ENCODE measurements around the gene SH3BGRL. TPM values are rescaled to one million over a fixed set of nuclear protein-coding genes. Genes with fewer than 3 reads are reported as not detected.
A peak's percentile ranks its signal among the peaks of the same experiment; 100 is the strongest.

SH3BGRL gene
- total RNA-seq, 1 experiment from 2014 or later: 54.4 TPM

- Histone ChIP-seq H3K4me1 (ENCODE audit: insufficient read depth, low read length, poor library complexity, severe bottlenecking) (no peaks in the 10 kb centered on the region), H3K27me3 (replicated peaks; ENCODE audit: insufficient read depth, low read depth, low read length, poor library complexity) (no peaks in the 10 kb centered on the region), H3K9me3 (ENCODE audit: low read depth, low read length, poor library complexity, severe bottlenecking) (no peaks in the 10 kb centered on the region), H3K4me3 (ENCODE audit: low read depth, low read length, poor library complexity, severe bottlenecking) (no peak overlapping the region), H3K27ac (ENCODE audit: low read depth, low read length, poor library complexity, severe bottlenecking) (no peak overlapping the region), H3K36me3 (ENCODE audit: insufficient read depth, low read length, poor library complexity, severe bottlenecking) (no peaks in the 10 kb centered on the region)
- POLR2A ChIA-PET (ENCODE audit: low non-redundant PET): interaction anchor here (0.7 kb wide), 1 partner anchor 341 kb away, joined by 3 read pairs; no protein-coding TSS in a partner anchor
- intact Hi-C loops (cut with micrococcal nuclease; ENCODE audit: unreplicated experiment): loop anchor here (5.0 kb wide), 1 partner anchor 318 kb away; no protein-coding TSS in a partner anchor
- BruUV-seq (replicated peaks): no TSS peak
- no peak for DNase-seq (ENCODE audit: low spot score)
- CTCF ChIA-PET: interaction anchor here (0.6 to 1.0 kb wide), 2 partner anchors 318 to 386 kb away, joined by 4 to 7 read pairs; partner anchors contain the start of gene BRWD3
- TF ChIP-seq EZH2 (IDR thresholded peaks at IDR 0.05; ENCODE audit: borderline replicate concordance, low read depth, low read length, poor library complexity, severe bottlenecking): no peak
- no peak for TF ChIP-seq CTCF (conservative IDR thresholded peaks at IDR 0.05; ENCODE audit: low read depth, low read length)
These were observed 6.6 kb upstream of the SH3BGRL start for GRCh38 chrX:81195259-81195658.

GRCh38 chrX:81195712-81196111 is 6.2 kb upstream of the SH3BGRL start:
- H3K9me3 ChIP-seq (ENCODE audit: low read depth, low read length, poor library complexity, severe bottlenecking): no peaks in the 10 kb centered on the region
- BruUV-seq (replicated peaks): no TSS peak
- intact Hi-C loops (cut with micrococcal nuclease; ENCODE audit: unreplicated experiment): loop anchor here (5.0 kb wide), 1 partner anchor 318 kb away; no protein-coding TSS in a partner anchor
- DNase-seq (ENCODE audit: low spot score): peak; percentile 77
- H3K4me3 ChIP-seq (ENCODE audit: low read depth, low read length, poor library complexity, severe bottlenecking): no peak overlapping the region
- no peaks in the 10 kb centered on the region for H3K4me1 ChIP-seq (ENCODE audit: insufficient read depth, low read length, poor library complexity, severe bottlenecking)
- ChIA-PET CTCF (interaction anchor here (0.6 to 1.0 kb wide), 2 partner anchors 319 to 386 kb away, joined by 4 to 7 read pairs; partner anchors contain the start of gene BRWD3), POLR2A (ENCODE audit: low non-redundant PET) (interaction anchor here (0.7 kb wide), 1 partner anchor 342 kb away, joined by 3 read pairs; no protein-coding TSS in a partner anchor)
- no peaks in the 10 kb centered on the region for H3K36me3 ChIP-seq (ENCODE audit: insufficient read depth, low read length, poor library complexity, severe bottlenecking)
- TF ChIP-seq CTCF (conservative IDR thresholded peaks at IDR 0.05; ENCODE audit: low read depth, low read length) (peak; percentile 76), EZH2 (IDR thresholded peaks at IDR 0.05; ENCODE audit: borderline replicate concordance, low read depth, low read length, poor library complexity, severe bottlenecking) (no peak)
- no peak overlapping the region for H3K27ac ChIP-seq (ENCODE audit: low read depth, low read length, poor library complexity, severe bottlenecking)
- H3K27me3 ChIP-seq (replicated peaks; ENCODE audit: insufficient read depth, low read depth, low read length, poor library complexity): no peaks in the 10 kb centered on the region

GRCh38 chrX:81201071-81201470 is 831 bp upstream of the SH3BGRL start:
- Histone ChIP-seq H3K27ac (ENCODE audit: low read depth, low read length, poor library complexity, severe bottlenecking) (peak overlapping the region; percentile 84), H3K4me1 (ENCODE audit: insufficient read depth, low read length, poor library complexity, severe bottlenecking) (no peaks in the 10 kb centered on the region), H3K36me3 (ENCODE audit: insufficient read depth, low read length, poor library complexity, severe bottlenecking) (no peaks in the 10 kb centered on the region), H3K27me3 (replicated peaks; ENCODE audit: insufficient read depth, low read depth, low read length, poor library complexity) (no peaks in the 10 kb centered on the region), H3K4me3 (ENCODE audit: low read depth, low read length, poor library complexity, severe bottlenecking) (peak overlapping the region; percentile 59), H3K9me3 (ENCODE audit: low read depth, low read length, poor library complexity, severe bottlenecking) (no peaks in the 10 kb centered on the region)
- no peak for DNase-seq (ENCODE audit: low spot score)
- intact Hi-C loops (cut with micrococcal nuclease; ENCODE audit: unreplicated experiment): loop anchor here (5.0 kb wide), 1 partner anchor 79 kb away; no protein-coding TSS in a partner anchor
- TF ChIP-seq EZH2 (IDR thresholded peaks at IDR 0.05; ENCODE audit: borderline replicate concordance, low read depth, low read length, poor library complexity, severe bottlenecking) (no peak), CTCF (conservative IDR thresholded peaks at IDR 0.05; ENCODE audit: low read depth, low read length) (no peak)
- ChIA-PET POLR2A (ENCODE audit: low non-redundant PET) (no interaction called here), CTCF (no interaction called here)
- no TSS peak for BruUV-seq (replicated peaks)

All from A673 (cell line).